GM21717 (cell line): ENCODE results near the gene AHSG.
"Not testable (repeated sequence)": the region's sequence is repeated elsewhere in the genome, so short reads cannot be mapped to it uniquely, and the experiment has no call there.

Experiments
- ATAC-seq: cut with Tn5 transposase; IDR thresholded peaks from one replicate; pipeline ENCODE4 v1.9.1; 2021; ENCODE audit warnings: mild to moderate bottlenecking, moderate library complexity; ENCODE audit not compliant: unreplicated experiment

The AHSG gene

DNA sequence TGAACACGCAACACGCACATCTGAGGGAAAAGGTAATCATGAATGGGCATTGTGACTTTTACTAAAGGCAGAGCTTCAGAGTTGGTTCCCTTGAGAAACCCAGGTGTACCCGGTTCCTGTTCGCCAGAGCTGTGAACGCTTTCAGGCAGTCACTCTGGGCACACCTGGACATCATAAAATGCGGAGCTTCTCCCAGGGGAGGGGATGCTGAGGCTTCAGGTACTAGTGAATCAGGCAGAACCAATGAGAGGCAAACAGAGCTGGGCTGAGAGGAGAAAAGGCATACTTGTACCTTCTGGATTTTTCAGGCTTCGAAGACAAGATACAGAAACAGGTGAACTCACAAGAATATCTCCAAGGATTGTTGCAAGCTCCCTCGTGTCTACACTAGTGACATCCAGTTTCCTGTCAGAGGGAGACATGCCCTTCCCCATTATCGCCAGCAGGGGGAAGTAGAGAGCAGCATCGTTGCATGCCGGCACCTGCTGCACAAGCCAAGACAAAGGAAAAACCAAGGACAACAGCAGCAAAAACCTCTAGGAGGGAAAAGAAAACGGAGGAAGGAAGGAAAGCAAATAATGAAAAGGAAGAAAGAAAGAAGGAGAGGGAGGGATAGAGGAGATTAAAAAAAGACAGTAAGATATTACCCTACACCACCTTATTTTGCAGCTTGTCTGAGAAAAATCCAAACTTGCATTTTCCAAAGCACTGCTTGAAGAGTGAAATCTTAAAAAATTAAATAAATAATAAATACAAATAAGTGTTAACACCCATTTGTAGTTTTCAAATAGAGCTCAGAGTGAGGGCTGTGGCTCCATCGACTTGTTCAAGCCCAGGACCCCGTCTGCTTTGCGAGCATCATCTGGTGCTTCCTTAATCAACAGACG is 2.0 kb downstream of the AHSG start:
- peak; percentile 42 for ATAC-seq

- no peak for ATAC-seq
Measured at GRCh38 chr3:186616299-186616617, 3.4 kb downstream of the AHSG start.

GRCh38 chr3:186617036-186617946 is 4.4 kb downstream of the AHSG start:
- ATAC-seq = peak; percentile 96

DNA sequence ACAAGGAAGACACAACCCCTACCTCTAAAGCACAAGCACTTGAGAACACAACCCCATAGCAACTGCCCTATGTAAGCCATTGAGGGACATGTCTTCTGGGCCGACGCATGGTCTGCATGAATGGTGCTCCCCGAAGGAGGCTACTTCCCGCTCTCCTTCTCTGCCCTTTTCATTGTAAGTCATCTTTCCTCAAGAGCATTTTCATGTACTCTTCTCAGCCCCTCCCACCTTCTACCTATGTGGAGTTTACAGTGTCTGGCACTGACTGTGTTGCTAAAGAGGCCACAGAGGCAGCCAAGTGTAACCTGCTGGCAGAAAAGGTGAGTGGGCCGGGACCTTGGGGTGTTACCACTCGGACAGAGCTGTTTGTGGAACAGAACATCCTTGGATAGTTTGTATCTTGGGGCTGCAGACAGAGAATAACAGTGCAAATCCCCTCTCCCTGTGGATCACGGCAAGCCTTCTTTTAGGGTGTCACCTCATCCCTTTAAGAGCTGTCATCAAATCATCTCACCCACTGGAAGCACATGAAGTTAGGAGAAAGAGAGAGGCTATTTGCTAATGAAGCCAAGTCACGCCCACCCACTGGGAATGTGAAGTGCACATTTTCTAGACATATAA is 5.6 kb downstream of the AHSG start:
- ATAC-seq = no peak

DNA sequence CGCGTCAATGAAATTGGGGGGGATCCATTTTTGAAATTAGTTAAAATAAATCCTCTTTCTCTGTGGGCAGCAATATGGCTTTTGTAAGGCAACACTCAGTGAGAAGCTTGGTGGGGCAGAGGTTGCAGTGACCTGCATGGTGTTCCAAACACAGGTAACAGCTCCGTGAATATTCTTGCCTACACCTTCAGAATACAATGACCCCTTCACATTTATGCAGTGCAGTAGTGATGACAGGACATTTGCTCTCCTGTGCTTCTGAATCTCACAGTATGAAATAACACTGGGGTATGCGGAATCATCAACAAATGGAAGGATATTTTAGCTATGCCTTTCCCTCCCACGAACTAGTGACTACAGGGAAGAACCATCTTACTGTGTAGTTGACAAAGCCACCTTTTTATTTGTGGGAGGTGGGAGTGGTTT is 6.9 kb downstream of the AHSG start:
- no peak for ATAC-seq

- no peak for ATAC-seq
Measured at GRCh38 chr3:186620213-186621092, 7.6 kb downstream of the AHSG start.

DNA sequence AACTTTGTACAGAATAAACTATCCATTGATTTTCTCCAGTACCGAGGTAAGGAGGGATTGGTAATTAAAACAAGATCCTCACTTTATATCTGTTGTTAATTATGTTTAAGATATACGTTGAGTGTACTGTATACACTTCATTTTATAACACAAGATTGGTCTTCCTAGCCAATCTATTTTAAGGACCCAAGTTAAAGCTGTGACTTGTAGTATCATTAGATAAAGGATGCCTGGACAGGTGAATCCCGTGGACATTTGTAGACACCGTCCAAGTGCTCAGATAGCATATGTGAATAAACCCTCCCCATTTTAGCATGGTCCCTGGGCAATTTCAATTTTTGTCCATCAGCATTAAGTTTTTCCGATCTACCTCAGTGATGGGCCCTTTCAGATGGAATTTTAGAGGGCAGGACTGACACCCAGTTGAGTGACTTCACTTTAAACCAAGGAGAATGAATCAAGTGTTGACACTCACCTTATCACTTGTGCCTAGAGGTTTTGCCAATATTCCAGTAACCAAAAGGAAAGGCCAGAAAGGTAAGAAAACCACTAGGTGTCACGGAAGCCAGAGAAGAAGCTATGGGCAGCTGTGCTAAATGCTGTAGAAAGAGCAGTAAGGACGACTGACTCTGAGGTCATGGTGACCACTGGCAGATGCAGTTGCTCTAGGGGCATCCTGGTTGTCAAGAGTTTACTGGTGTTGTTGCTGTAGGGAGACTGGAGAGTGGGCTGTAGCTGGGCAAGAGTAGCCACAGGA is 9.2 kb downstream of the AHSG start:
- ATAC-seq = no peak

GRCh38 chr3:186622651-186623310 is 9.9 kb downstream of the AHSG start:
- ATAC-seq = no peak

DNA sequence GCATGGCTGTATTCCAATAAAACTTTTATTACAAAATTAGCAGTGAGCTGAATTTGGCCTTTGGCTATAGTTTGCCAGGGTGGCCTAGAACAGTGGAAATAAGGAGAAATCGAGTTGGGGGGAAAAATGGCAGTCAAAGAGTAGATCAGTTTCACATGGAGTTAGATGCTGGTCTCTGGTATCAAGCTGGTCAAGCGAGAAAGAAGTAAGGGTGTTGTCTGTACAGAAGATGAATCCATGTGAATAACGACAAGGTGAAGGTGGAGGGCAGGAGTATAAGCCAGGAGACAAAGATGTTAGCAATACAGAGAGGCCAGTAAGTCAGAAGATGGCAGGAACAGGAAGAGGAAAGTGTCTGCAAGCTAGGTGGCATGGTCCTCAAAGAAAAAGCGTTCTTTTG is 11.7 kb downstream of the AHSG start:
- no peak for ATAC-seq

- no peak for ATAC-seq
Measured at GRCh38 chr3:186625600-186626042, 12.8 kb downstream of the AHSG start.

GRCh38 chr3:186626254-186626847 is 13.5 kb downstream of the AHSG start:
- no peak for ATAC-seq

GRCh38 chr3:186627852-186628414 is 15.1 kb downstream of the AHSG start:
- ATAC-seq = no peak

GRCh38 chr3:186628756-186629155 is 15.9 kb downstream of the AHSG start:
- ATAC-seq = no peak

DNA sequence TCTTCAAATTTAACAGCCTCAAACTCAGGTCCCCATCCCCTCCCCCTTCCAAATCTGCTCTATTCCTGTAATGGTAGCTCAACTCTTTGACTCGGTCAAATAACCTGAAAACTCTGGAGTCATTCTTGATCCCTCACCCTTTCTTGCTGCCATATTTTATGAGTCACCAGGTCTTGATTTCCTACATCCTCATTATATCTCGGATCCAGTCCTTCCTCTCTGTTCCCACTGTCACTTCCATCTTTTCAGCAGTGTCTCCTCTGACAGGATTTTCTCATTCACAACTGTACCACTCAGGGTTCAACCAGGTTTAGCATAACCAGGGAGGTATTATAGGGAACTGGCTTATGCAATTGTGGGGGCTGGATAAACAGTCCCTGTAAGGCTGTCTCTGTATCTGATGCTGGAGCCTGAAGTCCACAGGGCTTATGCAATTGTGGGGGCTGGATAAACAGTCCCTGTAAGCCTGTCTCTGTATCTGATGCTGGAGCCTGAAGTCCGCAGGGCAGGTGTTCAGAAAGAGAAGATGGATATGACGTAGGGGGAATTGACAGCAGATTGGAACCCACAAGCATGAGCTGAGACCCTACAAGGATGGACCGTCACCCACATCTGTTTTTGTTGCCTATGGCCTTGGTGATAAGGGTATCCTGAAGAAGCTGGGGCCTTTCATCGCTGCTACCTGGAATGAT is 18.2 kb downstream of the AHSG start:
- no peak for ATAC-seq

- no peak for ATAC-seq
Measured at GRCh38 chr3:186633481-186633880, 20.6 kb downstream of the AHSG start.

DNA sequence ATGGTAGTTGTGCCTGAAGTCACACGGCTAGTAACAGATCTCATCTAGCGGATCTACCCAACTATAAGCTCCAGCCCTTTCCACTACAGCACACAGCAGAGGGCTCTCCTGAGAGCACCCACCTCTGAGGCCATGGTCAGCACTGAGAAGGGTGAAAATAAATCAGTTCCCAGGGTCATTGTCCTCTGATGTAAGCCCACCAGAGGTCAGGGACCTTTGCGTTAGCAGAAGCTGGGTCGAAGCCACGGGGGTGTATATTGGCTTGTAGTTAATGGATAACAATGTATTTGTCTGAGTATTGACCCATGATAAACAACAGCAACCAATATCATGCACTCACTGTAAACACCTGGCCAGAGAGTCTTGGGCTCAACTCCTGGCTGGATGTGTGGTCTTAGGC is 21.3 kb downstream of the AHSG start:
- ATAC-seq = not testable (repeated sequence)

- ATAC-seq = no peak
Measured at GRCh38 chr3:186635532-186635931, 22.7 kb downstream of the AHSG start.

DNA sequence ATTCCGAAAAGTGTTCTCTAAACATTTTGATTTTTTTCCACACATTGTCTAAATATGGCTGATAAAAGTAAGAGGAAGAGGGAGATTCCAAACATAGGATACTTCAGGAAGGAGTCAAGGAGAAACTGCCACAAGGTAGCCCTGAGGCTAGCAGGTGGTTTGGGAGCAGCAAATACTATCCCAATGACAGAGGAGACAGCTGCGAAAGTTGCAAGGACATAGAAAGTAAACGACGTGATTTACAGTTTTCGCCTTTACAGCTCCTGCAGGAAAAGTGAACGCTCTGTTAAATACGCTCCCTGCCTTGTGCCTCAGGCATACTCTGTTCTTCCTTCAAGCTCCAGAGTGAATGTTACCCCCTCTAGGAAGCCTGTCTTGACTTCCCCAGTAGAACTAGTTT is 23.7 kb downstream of the AHSG start:
- no peak for ATAC-seq
